GM19455 (cell line): ENCODE results near the gene DFFB.
"Not testable (repeated sequence)": the region's sequence is repeated elsewhere in the genome, so short reads cannot be mapped to it uniquely, and the experiment has no call there.

Source experiments
- ATAC-seq: cut with Tn5 transposase; IDR thresholded peaks from one replicate; pipeline ENCODE4 v1.9.1; 2021; ENCODE audit not compliant: unreplicated experiment

DFFB gene

GRCh38 chr1:3907621-3908165, 50.4 kb downstream of the DFFB start:
- ATAC-seq, result no peak

GRCh38 chr1:3908886-3909517, 51.7 kb downstream of the DFFB start:
- ATAC-seq, result no peak

- ATAC-seq, result no peak
Measured at GRCh38 chr1:3909615-3910014, 52.3 kb downstream of the DFFB start.

GRCh38 chr1:3910049-3910731, 52.9 kb downstream of the DFFB start:
- ATAC-seq, result no peak

- no peak for ATAC-seq
Measured at GRCh38 chr1:3910857-3911845, 53.9 kb downstream of the DFFB start.

- no peak for ATAC-seq
Measured at GRCh38 chr1:3911981-3912808, 54.9 kb downstream of the DFFB start.

- no peak for ATAC-seq
Measured at GRCh38 chr1:3912809-3913685, 55.8 kb downstream of the DFFB start.

GRCh38 chr1:3914331-3914851, 57.1 kb downstream of the DFFB start:
- no peak for ATAC-seq

- no peak for ATAC-seq
Measured at GRCh38 chr1:3914911-3915310, 57.6 kb downstream of the DFFB start.

GRCh38 chr1:3915551-3916121, 58.4 kb downstream of the DFFB start:
- ATAC-seq, result no peak

GRCh38 chr1:3917761-3918160, 60.5 kb downstream of the DFFB start:
- ATAC-seq, result no peak

GRCh38 chr1:3918359-3918758, 61.1 kb downstream of the DFFB start:
- not testable (repeated sequence) for ATAC-seq

- no peak for ATAC-seq
Measured at GRCh38 chr1:3918966-3919611, 61.8 kb downstream of the DFFB start.

- no peak for ATAC-seq
Measured at GRCh38 chr1:3919706-3920105, 62.4 kb downstream of the DFFB start.

- ATAC-seq, result no peak
Measured at GRCh38 chr1:3921765-3922164, 64.5 kb downstream of the DFFB start.

- ATAC-seq, result no peak
Measured at GRCh38 chr1:3922201-3922725, 65.0 kb downstream of the DFFB start.

- ATAC-seq, result no peak
Measured at GRCh38 chr1:3922851-3923250, 65.6 kb downstream of the DFFB start.
